Mammary epithelial cell (primary cell): ENCODE results near the gene TRIM5.

Experiments
- EZH2 ChIP-seq: IDR thresholded peaks from 2 replicates; pipeline ENCODE4 v1.6.1; 2012; ENCODE audit warnings: low read length, inconsistent platforms, borderline replicate concordance
- TF ChIP-seq, protein P1 (sequence below), 2 donors: IDR thresholded peaks in 1 of 2; conservative IDR thresholded peaks in 1 of 2; 2 replicates each; pipeline ENCODE4 v1.5.1; 2011 to 2012; ENCODE audit warnings: inconsistent platforms in 2 of 2, low read length in 2 of 2, mild to moderate bottlenecking in 2 of 2, control low read depth in 1 of 2, low read depth in 1 of 2; ENCODE audit not compliant: insufficient read depth in 1 of 2; ENCODE audit errors: extremely low read depth in 1 of 2

- TF ChIP-seq, protein P1, sequence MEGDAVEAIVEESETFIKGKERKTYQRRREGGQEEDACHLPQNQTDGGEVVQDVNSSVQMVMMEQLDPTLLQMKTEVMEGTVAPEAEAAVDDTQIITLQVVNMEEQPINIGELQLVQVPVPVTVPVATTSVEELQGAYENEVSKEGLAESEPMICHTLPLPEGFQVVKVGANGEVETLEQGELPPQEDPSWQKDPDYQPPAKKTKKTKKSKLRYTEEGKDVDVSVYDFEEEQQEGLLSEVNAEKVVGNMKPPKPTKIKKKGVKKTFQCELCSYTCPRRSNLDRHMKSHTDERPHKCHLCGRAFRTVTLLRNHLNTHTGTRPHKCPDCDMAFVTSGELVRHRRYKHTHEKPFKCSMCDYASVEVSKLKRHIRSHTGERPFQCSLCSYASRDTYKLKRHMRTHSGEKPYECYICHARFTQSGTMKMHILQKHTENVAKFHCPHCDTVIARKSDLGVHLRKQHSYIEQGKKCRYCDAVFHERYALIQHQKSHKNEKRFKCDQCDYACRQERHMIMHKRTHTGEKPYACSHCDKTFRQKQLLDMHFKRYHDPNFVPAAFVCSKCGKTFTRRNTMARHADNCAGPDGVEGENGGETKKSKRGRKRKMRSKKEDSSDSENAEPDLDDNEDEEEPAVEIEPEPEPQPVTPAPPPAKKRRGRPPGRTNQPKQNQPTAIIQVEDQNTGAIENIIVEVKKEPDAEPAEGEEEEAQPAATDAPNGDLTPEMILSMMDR (conservative IDR thresholded peaks at IDR 0.05 in 1 of 2, IDR thresholded peaks at IDR 0.05 in 1 of 2; ENCODE audit: extremely low read depth in 1 of 2, insufficient read depth in 1 of 2, low read depth in 1 of 2, low read length in 2 of 2) = no peak
- TF ChIP-seq EZH2 = no peak
These were observed 10.5 kb downstream of the TRIM5 start for GRCh38 chr11:5674391-5674790.
